Osteoblast (primary cell): ENCODE measurements around the gene GADL1. TPM values are rescaled to one million over a fixed set of nuclear protein-coding genes. Genes with fewer than 3 reads are reported as not detected.

Experiments
- DNase-seq: peaks from one replicate; pipeline ENCODE4 v3.0.0; 2011; ENCODE audit warnings: low spot score, mixed read lengths; ENCODE audit not compliant: insufficient read length; ENCODE audit errors: missing footprints
- H2AFZ ChIP-seq: 2 replicates; pipeline ENCODE4 v1.6.0; 2011; ENCODE audit warnings: mild to moderate bottlenecking, low read length
- H3K27ac ChIP-seq: 2 replicates; pipeline ENCODE4 v1.5.1; 2011; ENCODE audit warnings: mild to moderate bottlenecking, low read depth, low read length, moderate library complexity
- H3K27me3 ChIP-seq: 2 replicates; pipeline ENCODE4 v1.6.0; 2012; ENCODE audit warnings: mild to moderate bottlenecking, control low read depth, inconsistent platforms, low read length, moderate library complexity; ENCODE audit not compliant: insufficient read depth
- H3K36me3 ChIP-seq: 2 replicates; pipeline ENCODE4 v1.5.1; 2011; ENCODE audit warnings: mild to moderate bottlenecking, low read length, control low read depth, moderate library complexity; ENCODE audit not compliant: insufficient read depth
- H3K4me1 ChIP-seq: 2 replicates; pipeline ENCODE4 v1.5.1; 2011; ENCODE audit warnings: mild to moderate bottlenecking, low read length, control low read depth, moderate library complexity; ENCODE audit not compliant: insufficient read depth
- H3K4me2 ChIP-seq: 2 replicates; pipeline ENCODE4 v1.6.0; 2011; ENCODE audit warnings: mild to moderate bottlenecking, low read length; ENCODE audit not compliant: insufficient read depth
- H3K4me3 ChIP-seq: fragments of 200-600 bp; sonication (generic); 3 replicates; pipeline ENCODE4 v1.5.1; 2012; ENCODE audit warnings: mild to moderate bottlenecking, low read length, inconsistent platforms; ENCODE audit not compliant: insufficient read depth
- H3K79me2 ChIP-seq: 2 replicates; pipeline ENCODE4 v1.6.0; 2012; ENCODE audit warnings: mild to moderate bottlenecking, low read length, control low read depth, inconsistent platforms; ENCODE audit not compliant: insufficient read depth
- H3K9me3 ChIP-seq: 2 replicates; pipeline ENCODE4 v1.5.1; 2011; ENCODE audit warnings: low read depth, low read length, control low read depth
- H4K20me1 ChIP-seq: 2 replicates; pipeline ENCODE4 v1.6.0; 2012; ENCODE audit warnings: mild to moderate bottlenecking, low read length, control low read depth; ENCODE audit not compliant: insufficient read depth
- total RNA-seq: library from RNA; depleted of rRNA; stranded (reverse); fragments of >200 nt; gene quantifications from 2 replicates; pipeline ENCODE4 v1.2.3, GENCODE V29; 2012
- TF ChIP-seq, protein P1 (sequence below): IDR thresholded peaks from 2 replicates; pipeline ENCODE4 v1.5.1; 2011; ENCODE audit warnings: mild to moderate bottlenecking, low read depth, low read length, moderate library complexity; ENCODE audit errors: extremely low read depth

The GADL1 gene
- total RNA-seq, 1 donor = not detected

GRCh38 chr3:30760737-30761136 is 133.7 kb downstream of the GADL1 start:
- no peaks in the 10 kb centered on the region for H3K79me2 ChIP-seq
- no peak overlapping the region for H2AFZ ChIP-seq
- no peaks in the 10 kb centered on the region for H3K36me3 ChIP-seq
- no peaks in the 10 kb centered on the region for H3K27me3 ChIP-seq
- H3K4me2 ChIP-seq = no peak overlapping the region
- H3K27ac ChIP-seq = no peak overlapping the region
- TF ChIP-seq, protein P1, sequence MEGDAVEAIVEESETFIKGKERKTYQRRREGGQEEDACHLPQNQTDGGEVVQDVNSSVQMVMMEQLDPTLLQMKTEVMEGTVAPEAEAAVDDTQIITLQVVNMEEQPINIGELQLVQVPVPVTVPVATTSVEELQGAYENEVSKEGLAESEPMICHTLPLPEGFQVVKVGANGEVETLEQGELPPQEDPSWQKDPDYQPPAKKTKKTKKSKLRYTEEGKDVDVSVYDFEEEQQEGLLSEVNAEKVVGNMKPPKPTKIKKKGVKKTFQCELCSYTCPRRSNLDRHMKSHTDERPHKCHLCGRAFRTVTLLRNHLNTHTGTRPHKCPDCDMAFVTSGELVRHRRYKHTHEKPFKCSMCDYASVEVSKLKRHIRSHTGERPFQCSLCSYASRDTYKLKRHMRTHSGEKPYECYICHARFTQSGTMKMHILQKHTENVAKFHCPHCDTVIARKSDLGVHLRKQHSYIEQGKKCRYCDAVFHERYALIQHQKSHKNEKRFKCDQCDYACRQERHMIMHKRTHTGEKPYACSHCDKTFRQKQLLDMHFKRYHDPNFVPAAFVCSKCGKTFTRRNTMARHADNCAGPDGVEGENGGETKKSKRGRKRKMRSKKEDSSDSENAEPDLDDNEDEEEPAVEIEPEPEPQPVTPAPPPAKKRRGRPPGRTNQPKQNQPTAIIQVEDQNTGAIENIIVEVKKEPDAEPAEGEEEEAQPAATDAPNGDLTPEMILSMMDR = no peak
- H3K4me1 ChIP-seq = no peaks in the 10 kb centered on the region
- no peaks in the 10 kb centered on the region for H3K9me3 ChIP-seq
- H4K20me1 ChIP-seq = no peaks in the 10 kb centered on the region
- DNase-seq = no peak
- no peak overlapping the region for H3K4me3 ChIP-seq

GRCh38 chr3:30760040-30760695 is 134.3 kb downstream of the GADL1 start:
- Histone ChIP-seq H3K4me1 (no peaks in the 10 kb centered on the region), H3K27me3 (no peaks in the 10 kb centered on the region), H3K79me2 (no peaks in the 10 kb centered on the region), H3K36me3 (no peaks in the 10 kb centered on the region), H3K27ac (no peak overlapping the region), H3K4me3 (no peak overlapping the region), H3K4me2 (no peak overlapping the region), H4K20me1 (no peaks in the 10 kb centered on the region), H3K9me3 (no peaks in the 10 kb centered on the region), H2AFZ (no peak overlapping the region)
- no peak for DNase-seq
- TF ChIP-seq, protein P1 = no peak

DNA sequence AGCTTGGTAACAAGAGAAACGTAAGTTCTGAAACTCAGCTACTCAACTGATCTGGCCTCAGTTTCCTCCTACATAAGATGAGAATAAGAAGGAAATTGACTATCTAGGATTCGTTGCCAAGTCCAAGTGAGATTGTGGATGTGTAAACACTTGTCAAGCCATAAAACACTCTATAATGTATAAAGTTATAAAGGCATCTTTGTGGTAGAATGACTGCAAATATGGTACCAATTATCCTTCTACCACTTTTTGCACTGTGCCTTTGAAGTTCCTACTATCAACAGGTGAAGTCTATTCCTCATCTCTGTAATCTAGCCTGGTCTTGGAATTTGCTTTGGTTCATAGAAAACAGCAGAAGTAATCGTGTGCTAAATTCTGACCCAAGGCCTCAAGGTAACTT is 138.2 kb downstream of the GADL1 start:
- Histone ChIP-seq H3K36me3 (no peaks in the 10 kb centered on the region), H3K9me3 (no peaks in the 10 kb centered on the region), H4K20me1 (no peaks in the 10 kb centered on the region), H3K27ac (no peak overlapping the region), H3K4me2 (no peak overlapping the region), H3K79me2 (no peaks in the 10 kb centered on the region), H3K4me3 (no peak overlapping the region), H2AFZ (no peak overlapping the region), H3K27me3 (no peaks in the 10 kb centered on the region), H3K4me1 (no peaks in the 10 kb centered on the region)
- TF ChIP-seq, protein P1 = no peak
- DNase-seq = no peak

GRCh38 chr3:30754426-30754825 is 140.0 kb downstream of the GADL1 start:
- Histone ChIP-seq H2AFZ (no peak overlapping the region), H3K4me1 (peaks cover under 1% of the 10 kb centered on the region), H3K9me3 (no peaks in the 10 kb centered on the region), H3K36me3 (no peaks in the 10 kb centered on the region), H3K4me2 (no peak overlapping the region), H4K20me1 (no peaks in the 10 kb centered on the region), H3K27ac (no peak overlapping the region), H3K79me2 (no peaks in the 10 kb centered on the region), H3K27me3 (no peaks in the 10 kb centered on the region), H3K4me3 (no peak overlapping the region)
- TF ChIP-seq, protein P1 = no peak
- no peak for DNase-seq
